Measurements from ENCODE around the gene HNRNPF. TPM values are rescaled to one million over a fixed set of nuclear protein-coding genes. Genes with fewer than 3 reads are reported as not detected.
A peak's percentile ranks its signal among the peaks of the same experiment; 100 is the strongest.
"Not testable (repeated sequence)": the region's sequence is repeated elsewhere in the genome, so short reads cannot be mapped to it uniquely, and the experiment has no call there.

HNRNPF gene
- total RNA-seq, 1 donor from 2014 or later: 183 TPM

- Histone ChIP-seq H3K27ac (no peak overlapping the region), H3K36me3 (no peaks in the 10 kb centered on the region), H3K27me3 (no peaks in the 10 kb centered on the region), H3K4me1 (peaks cover 8% of the 10 kb centered on the region), H3K4me3 (no peak overlapping the region), H3K9me3 (no peaks in the 10 kb centered on the region)
- ATAC-seq (no peak), DNase-seq (no peak)
- TF ChIP-seq CTCF (IDR thresholded peaks at IDR 0.05): no peak
- intact Hi-C loops (cut with DNase I): no loop called here
Observed at GRCh38 chr10:43424416-43424815, 15.4 kb upstream of the HNRNPF start.

GRCh38 chr10:43421944-43422343, 13.0 kb upstream of the HNRNPF start:
- intact Hi-C loops (cut with DNase I); H3K4me1 ChIP-seq; H3K4me3 ChIP-seq; H3K27me3 ChIP-seq; H3K9me3 ChIP-seq; DNase-seq; H3K36me3 ChIP-seq; ATAC-seq: not testable (repeated sequence)
- peak overlapping the region; percentile 100 for H3K27ac ChIP-seq

DNA sequence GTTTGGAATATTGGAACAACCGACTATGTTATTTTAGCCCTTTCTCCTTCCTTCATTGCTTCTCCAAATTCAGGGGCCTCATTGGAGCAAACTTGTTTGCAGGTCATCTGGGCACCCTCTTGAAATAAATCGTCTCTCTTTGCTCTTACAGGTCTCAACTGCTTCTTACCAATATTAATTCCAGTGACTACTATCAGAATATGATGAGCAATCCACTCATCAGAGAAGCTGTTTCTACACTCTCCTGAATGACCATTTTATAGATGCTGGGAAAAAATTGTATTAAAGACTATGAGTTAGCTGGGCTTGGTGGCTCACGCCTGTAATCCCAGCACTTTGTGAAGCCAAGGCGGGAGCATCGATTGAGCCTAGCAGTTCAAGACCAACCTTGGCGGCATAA, 12.5 kb upstream of the HNRNPF start:
- no peaks in the 10 kb centered on the region for H3K27me3 ChIP-seq
- DNase-seq (no peak), ATAC-seq (no peak)
- H3K4me1 ChIP-seq: peaks cover 8% of the 10 kb centered on the region
- peak overlapping the region; percentile 100 for H3K27ac ChIP-seq
- peak overlapping the region; percentile 72 for H3K4me3 ChIP-seq
- intact Hi-C loops (cut with DNase I): no loop called here
- no peaks in the 10 kb centered on the region for H3K9me3 ChIP-seq
- no peak for TF ChIP-seq CTCF (IDR thresholded peaks at IDR 0.05)
- H3K36me3 ChIP-seq: no peaks in the 10 kb centered on the region

GRCh38 chr10:43421201-43421507, 12.2 kb upstream of the HNRNPF start:
- no peak for TF ChIP-seq CTCF (IDR thresholded peaks at IDR 0.05)
- Histone ChIP-seq H3K4me1 (peaks cover 8% of the 10 kb centered on the region), H3K36me3 (no peaks in the 10 kb centered on the region), H3K4me3 (peak overlapping the region; percentile 72), H3K27me3 (no peaks in the 10 kb centered on the region), H3K9me3 (no peaks in the 10 kb centered on the region), H3K27ac (peak overlapping the region; percentile 100)
- no peak for DNase-seq
- ATAC-seq: no peak
- intact Hi-C loops (cut with DNase I): no loop called here

GRCh38 chr10:43420369-43421200, 11.6 kb upstream of the HNRNPF start:
- Histone ChIP-seq H3K27ac (peak overlapping the region; percentile 100), H3K4me1 (peaks cover 8% of the 10 kb centered on the region), H3K9me3 (no peaks in the 10 kb centered on the region), H3K4me3 (peak overlapping the region; percentile 72), H3K27me3 (no peaks in the 10 kb centered on the region), H3K36me3 (no peaks in the 10 kb centered on the region)
- peak; percentile 97 for ATAC-seq
- peak; percentile 25 for TF ChIP-seq CTCF (IDR thresholded peaks at IDR 0.05)
- intact Hi-C loops (cut with DNase I): no loop called here
- peak; percentile 95 for DNase-seq

- ATAC-seq (no peak), DNase-seq (no peak)
- Histone ChIP-seq H3K27ac (peak overlapping the region; percentile 100), H3K9me3 (no peaks in the 10 kb centered on the region), H3K27me3 (no peaks in the 10 kb centered on the region), H3K36me3 (no peaks in the 10 kb centered on the region), H3K4me1 (peaks cover 8% of the 10 kb centered on the region), H3K4me3 (peak overlapping the region; percentile 72)
- no peak for TF ChIP-seq CTCF (IDR thresholded peaks at IDR 0.05)
- intact Hi-C loops (cut with DNase I): no loop called here
Observed at GRCh38 chr10:43419997-43420368, 11.0 kb upstream of the HNRNPF start.

Measured in upper lobe of right lung (tissue), 1 donor.